IMR-90 (cell line): ENCODE measurements around the gene NXPH3.

ENCODE experiments used
- MXI1 ChIP-seq: IDR thresholded peaks from 2 replicates; pipeline ENCODE4 v1.6.1; 2012; ENCODE audit warnings: low read depth, mild to moderate bottlenecking, low read length, moderate library complexity, borderline replicate concordance
- POLR2A ChIP-seq: IDR thresholded peaks from 2 replicates; pipeline ENCODE4 v1.6.1; 2012; ENCODE audit warnings: mild to moderate bottlenecking, low read depth, low read length
- RAD21 ChIP-seq: IDR thresholded peaks from 2 replicates; pipeline ENCODE4 v1.6.1; 2012; ENCODE audit warnings: low read length, improper control_type of control experiment
- RCOR1 ChIP-seq: IDR thresholded peaks from 2 replicates; pipeline ENCODE4 v1.6.1; 2012; ENCODE audit warnings: mild to moderate bottlenecking, low read length, improper control_type of control experiment; ENCODE audit not compliant: insufficient replicate concordance
- TF ChIP-seq, protein P1 (sequence below): conservative IDR thresholded peaks from 2 replicates; pipeline ENCODE4 v1.5.1; 2012; ENCODE audit warnings: mild to moderate bottlenecking, low read depth, low read length, improper control_type of control experiment
- TF ChIP-seq, protein P2 (sequence below): fragments of 150-350 bp; IDR thresholded peaks from 2 replicates; pipeline ENCODE4 v1.6.1; 2017; ENCODE audit warnings: mild to moderate bottlenecking, antibody characterized with exemption, low read length, low read depth

DNA sequence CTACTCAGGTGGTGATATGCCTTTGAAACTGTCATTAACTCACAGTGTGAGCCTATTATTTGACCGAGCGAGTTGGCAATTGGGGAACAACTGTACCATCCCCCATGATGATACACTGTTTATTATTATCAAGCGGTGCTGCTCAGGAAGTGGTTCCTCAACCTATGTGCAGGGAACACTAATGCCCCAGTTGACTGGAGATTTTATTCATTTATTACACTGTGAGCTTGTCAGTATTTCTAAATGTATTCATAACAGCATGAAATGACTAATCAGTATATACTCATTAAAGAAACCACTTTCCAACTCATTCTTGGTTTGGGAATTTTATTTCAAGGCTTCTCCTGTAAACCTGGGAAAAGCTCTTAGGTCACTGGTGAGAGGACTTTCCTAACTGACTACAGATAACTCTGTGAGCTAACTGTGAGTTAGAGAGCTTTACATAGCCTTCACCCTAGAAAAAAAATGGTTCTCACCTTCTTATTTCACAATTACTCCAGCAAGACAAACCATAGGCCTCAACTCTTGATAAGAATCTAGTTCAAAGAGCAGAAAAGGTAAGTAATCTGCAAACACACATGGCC is 42.4 kb downstream of the NXPH3 start:
- TF ChIP-seq, protein P1, sequence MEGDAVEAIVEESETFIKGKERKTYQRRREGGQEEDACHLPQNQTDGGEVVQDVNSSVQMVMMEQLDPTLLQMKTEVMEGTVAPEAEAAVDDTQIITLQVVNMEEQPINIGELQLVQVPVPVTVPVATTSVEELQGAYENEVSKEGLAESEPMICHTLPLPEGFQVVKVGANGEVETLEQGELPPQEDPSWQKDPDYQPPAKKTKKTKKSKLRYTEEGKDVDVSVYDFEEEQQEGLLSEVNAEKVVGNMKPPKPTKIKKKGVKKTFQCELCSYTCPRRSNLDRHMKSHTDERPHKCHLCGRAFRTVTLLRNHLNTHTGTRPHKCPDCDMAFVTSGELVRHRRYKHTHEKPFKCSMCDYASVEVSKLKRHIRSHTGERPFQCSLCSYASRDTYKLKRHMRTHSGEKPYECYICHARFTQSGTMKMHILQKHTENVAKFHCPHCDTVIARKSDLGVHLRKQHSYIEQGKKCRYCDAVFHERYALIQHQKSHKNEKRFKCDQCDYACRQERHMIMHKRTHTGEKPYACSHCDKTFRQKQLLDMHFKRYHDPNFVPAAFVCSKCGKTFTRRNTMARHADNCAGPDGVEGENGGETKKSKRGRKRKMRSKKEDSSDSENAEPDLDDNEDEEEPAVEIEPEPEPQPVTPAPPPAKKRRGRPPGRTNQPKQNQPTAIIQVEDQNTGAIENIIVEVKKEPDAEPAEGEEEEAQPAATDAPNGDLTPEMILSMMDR, result no peak
- no peak for TF ChIP-seq MXI1
- TF ChIP-seq, protein P2, sequence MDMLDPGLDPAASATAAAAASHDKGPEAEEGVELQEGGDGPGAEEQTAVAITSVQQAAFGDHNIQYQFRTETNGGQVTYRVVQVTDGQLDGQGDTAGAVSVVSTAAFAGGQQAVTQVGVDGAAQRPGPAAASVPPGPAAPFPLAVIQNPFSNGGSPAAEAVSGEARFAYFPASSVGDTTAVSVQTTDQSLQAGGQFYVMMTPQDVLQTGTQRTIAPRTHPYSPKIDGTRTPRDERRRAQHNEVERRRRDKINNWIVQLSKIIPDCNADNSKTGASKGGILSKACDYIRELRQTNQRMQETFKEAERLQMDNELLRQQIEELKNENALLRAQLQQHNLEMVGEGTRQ, result no peak
- no peak for TF ChIP-seq RAD21
- no peak for TF ChIP-seq POLR2A
- no peak for TF ChIP-seq RCOR1
